Measurements from ENCODE around the gene KRTAP5-4. TPM values are rescaled to one million over a fixed set of nuclear protein-coding genes. Genes with fewer than 3 reads are reported as not detected.

Gene KRTAP5-4
- total and polyA plus RNA-seq, 2 donors (not counting 3 experiments of a cell fraction or from before 2014, with no cell fraction given), result not detected

DNA sequence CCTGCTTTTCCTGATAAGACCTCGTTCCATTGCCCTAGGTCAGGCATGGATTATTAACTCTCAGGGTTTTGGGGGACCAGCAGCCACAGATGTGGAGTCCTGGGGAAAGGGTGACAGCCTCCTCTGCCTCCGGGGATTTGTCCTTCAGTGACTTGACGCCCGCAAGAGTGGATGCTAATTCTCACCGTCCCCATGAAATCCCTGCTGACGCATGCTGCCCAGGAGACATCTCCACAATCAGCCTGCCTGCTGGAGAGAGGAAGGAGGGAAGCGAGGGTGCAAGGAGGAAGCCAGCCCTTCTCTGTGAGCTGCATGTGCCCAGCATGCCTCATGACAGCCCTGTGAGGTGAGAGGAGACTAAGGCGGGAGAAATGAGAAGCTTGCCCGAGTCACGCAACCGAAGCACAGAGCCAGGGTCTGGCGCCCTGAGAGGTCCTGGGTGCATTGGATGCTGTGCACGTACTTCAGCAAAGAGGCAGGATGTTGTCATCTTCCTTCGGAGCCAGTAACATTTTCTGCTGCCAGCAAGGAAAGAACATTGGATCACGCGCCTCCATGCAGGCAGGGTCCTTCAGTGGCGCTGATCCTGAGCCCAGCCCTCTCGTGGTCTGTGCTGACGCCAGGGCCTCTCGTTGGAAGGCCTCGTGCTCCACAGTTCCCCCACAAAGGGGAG, 47.7 kb upstream of the KRTAP5-4 start:
- H3K36me3 ChIP-seq (ENCODE audit: control insufficient read depth in 2 of 2, extremely low read depth in 1 of 2, insufficient read depth in 2 of 2, low read length in 2 of 2), result no peaks in the 10 kb centered on the region
- TF ChIP-seq JUN (IDR thresholded peaks at IDR 0.05; ENCODE audit: borderline replicate concordance, insufficient read depth, insufficient read length, low read depth) (no peak), FOS (IDR thresholded peaks at IDR 0.05; ENCODE audit: borderline replicate concordance, insufficient read depth, low read length) (no peak), EZH2 (IDR thresholded peaks at IDR 0.05; ENCODE audit: borderline replicate concordance, low read depth, low read length, severe bottlenecking) (no peak), MYC (IDR thresholded peaks at IDR 0.05; ENCODE audit: low read depth, low read length) (no peak), POLR2AphosphoS5 (IDR thresholded peaks at IDR 0.05; ENCODE audit: insufficient read depth, low read depth, low read length) (no peak), POLR2A (IDR thresholded peaks at IDR 0.05; ENCODE audit: low read depth, low read length) (no peak), GATA2 (IDR thresholded peaks at IDR 0.05; ENCODE audit: insufficient read depth, insufficient read length, low read depth, low read length) (no peak)
- TF ChIP-seq, protein P1, sequence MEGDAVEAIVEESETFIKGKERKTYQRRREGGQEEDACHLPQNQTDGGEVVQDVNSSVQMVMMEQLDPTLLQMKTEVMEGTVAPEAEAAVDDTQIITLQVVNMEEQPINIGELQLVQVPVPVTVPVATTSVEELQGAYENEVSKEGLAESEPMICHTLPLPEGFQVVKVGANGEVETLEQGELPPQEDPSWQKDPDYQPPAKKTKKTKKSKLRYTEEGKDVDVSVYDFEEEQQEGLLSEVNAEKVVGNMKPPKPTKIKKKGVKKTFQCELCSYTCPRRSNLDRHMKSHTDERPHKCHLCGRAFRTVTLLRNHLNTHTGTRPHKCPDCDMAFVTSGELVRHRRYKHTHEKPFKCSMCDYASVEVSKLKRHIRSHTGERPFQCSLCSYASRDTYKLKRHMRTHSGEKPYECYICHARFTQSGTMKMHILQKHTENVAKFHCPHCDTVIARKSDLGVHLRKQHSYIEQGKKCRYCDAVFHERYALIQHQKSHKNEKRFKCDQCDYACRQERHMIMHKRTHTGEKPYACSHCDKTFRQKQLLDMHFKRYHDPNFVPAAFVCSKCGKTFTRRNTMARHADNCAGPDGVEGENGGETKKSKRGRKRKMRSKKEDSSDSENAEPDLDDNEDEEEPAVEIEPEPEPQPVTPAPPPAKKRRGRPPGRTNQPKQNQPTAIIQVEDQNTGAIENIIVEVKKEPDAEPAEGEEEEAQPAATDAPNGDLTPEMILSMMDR (IDR thresholded peaks at IDR 0.05; ENCODE audit: extremely low read depth in 1 of 2, insufficient read depth in 1 of 2, low read depth in 1 of 2, low read length in 2 of 2), result no peak
- TF ChIP-seq, protein P2, sequence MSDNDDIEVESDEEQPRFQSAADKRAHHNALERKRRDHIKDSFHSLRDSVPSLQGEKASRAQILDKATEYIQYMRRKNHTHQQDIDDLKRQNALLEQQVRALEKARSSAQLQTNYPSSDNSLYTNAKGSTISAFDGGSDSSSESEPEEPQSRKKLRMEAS (IDR thresholded peaks at IDR 0.05; ENCODE audit: insufficient read depth, insufficient read length), result no peak
- H3K9me1 ChIP-seq (replicated peaks; ENCODE audit: control insufficient read depth, extremely low read depth, insufficient read depth, low read length), result no peaks in the 10 kb centered on the region
- no peaks in the 10 kb centered on the region for H3K4me1 ChIP-seq (ENCODE audit: control insufficient read depth, extremely low read depth, insufficient read depth, low read length)
- intact Hi-C loops (cut with micrococcal nuclease) (no loop called here), dilution Hi-C loops (cut with MboI; ENCODE audit: extremely low pct_ligation_motif_present, low sequenced_read_pairs) (no loop called here)
- BruUV-seq (replicated peaks), result no TSS peak
- no peaks in the 10 kb centered on the region for H3K79me2 ChIP-seq (ENCODE audit: control insufficient read depth, insufficient read depth, low read length)
- no peak overlapping the region for H3K27ac ChIP-seq (ENCODE audit: insufficient read depth, low read depth, low read length)
- H3K4me3 ChIP-seq (replicated peaks in 1 of 3; ENCODE audit: insufficient read depth in 1 of 3, low read depth in 1 of 3, low read length in 3 of 3), result no peak overlapping the region
- no peaks in the 10 kb centered on the region for H3K9me3 ChIP-seq (replicated peaks; ENCODE audit: control insufficient read depth, insufficient read depth, low read length)
- POLR2A ChIA-PET, result no interaction called here
- no peak overlapping the region for H3K4me2 ChIP-seq (ENCODE audit: insufficient read depth, low read length)
- no peak for DNase-seq (ENCODE audit: low read depth, low spot score)
- peaks cover 10 to 15% of the 10 kb centered on the region in 2 experiments for H3K27me3 ChIP-seq (ENCODE audit: control insufficient read depth in 2 of 2, insufficient read depth in 2 of 2, low read length in 2 of 2)
- H4K20me1 ChIP-seq (replicated peaks; ENCODE audit: control insufficient read depth, extremely low read depth, insufficient read depth, low read length), result no peaks in the 10 kb centered on the region
- CTCF ChIA-PET, result interaction anchor here (0.7 to 1.0 kb wide), 2 partner anchors 17 to 213 kb away, joined by 3 read pairs; no protein-coding TSS in a partner anchor
- no peak for FAIRE-seq
- H3K9ac ChIP-seq (replicated peaks; ENCODE audit: extremely low read depth, insufficient read depth, low read length), result no peak overlapping the region
- no peak overlapping the region for H2AFZ ChIP-seq (ENCODE audit: low read depth, low read length)

Data from endothelial cell of umbilical vein (primary cell).